GM18505 (cell line): ENCODE data around the gene ARAP1.

ENCODE experiments used
- ATAC-seq: cut with Tn5 transposase; IDR thresholded peaks from one replicate; pipeline ENCODE4 v1.9.1; 2021; ENCODE audit not compliant: unreplicated experiment
- POLR2A ChIP-seq: IDR thresholded peaks from 4 replicates; pipeline ENCODE4 v1.6.1; 2011; ENCODE audit warnings: borderline replicate concordance; ENCODE audit not compliant: insufficient read depth, insufficient read length; ENCODE audit errors: extremely low read depth

The ARAP1 gene

GRCh38 chr11:72739240-72740059 is 12.8 kb downstream of the ARAP1 start:
- TF ChIP-seq POLR2A: no peak
- no peak for ATAC-seq

- peak; percentile 86 for TF ChIP-seq POLR2A
- ATAC-seq: no peak
Observed at GRCh38 chr11:72738199-72739141, 13.7 kb downstream of the ARAP1 start.

DNA sequence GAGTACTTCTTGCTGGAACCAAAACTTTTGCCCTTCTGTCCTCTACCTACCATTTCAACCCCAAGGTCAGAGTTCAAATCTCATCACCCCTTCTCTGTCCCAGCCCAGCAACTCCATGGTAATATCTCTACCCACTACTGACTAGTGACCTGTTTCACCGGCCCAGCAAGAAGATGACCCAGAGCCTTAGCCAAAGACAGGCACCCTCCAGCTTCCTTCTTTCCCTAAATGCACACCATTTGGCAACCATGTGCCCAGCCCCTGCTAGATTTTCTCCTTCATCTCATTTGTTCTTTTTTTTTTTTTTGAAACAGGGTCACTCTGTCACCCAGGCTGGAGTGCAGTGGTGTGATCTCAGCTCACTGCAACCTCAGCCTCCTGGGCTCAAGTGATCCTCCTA is 14.9 kb downstream of the ARAP1 start:
- ATAC-seq: no peak
- TF ChIP-seq POLR2A: no peak

GRCh38 chr11:72736452-72737069 is 15.6 kb downstream of the ARAP1 start:
- no peak for TF ChIP-seq POLR2A
- ATAC-seq: no peak

GRCh38 chr11:72735495-72736027 is 16.6 kb downstream of the ARAP1 start:
- no peak for ATAC-seq
- TF ChIP-seq POLR2A: no peak

- no peak for ATAC-seq
Observed at GRCh38 chr11:72732329-72732728, 19.9 kb downstream of the ARAP1 start.

DNA sequence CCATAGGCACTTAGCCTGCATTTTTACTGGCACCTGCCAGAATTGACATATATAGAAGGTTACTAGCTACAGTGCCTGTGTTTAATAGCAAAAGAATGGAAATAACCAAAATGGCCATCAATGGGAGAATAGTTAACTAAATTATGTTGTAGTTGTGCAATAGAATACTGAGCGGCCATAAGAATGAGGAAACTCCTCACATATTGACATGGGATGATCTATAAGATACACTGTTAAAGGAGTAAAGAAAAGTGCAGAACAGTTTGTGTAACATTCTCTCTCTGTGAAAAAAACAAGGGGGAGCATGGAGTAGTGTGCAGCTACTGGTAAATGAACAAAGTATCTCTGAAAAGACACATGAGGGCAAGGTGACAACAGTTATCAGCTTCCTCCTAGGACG is 21.5 kb downstream of the ARAP1 start:
- no peak for TF ChIP-seq POLR2A
- ATAC-seq: no peak

More at GRCh38 chr11:72732329-72732728, 19.9 kb downstream of the ARAP1 start:
- TF ChIP-seq POLR2A: no peak

DNA sequence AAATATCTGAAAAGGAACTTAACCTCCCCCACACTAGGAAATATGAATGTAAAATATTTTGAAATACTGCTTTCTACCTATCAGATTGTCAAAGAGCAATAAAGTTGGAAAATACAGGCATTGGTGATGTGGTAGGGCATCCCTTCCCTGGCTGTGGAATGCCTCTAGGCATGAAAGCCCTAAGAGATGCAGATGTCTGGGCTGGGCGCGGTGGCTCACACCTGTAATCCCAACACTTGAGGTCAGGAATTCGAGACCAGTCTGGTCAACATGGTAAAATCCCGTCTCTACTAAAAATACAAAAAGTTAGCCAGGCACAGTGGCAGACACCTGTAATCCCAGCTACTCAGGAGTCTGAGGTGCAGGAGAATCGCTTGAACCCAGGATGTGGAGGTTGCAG is 22.0 kb downstream of the ARAP1 start:
- TF ChIP-seq POLR2A: no peak
- ATAC-seq: no peak

GRCh38 chr11:72727521-72727920 is 24.7 kb downstream of the ARAP1 start:
- no peak for ATAC-seq
- no peak for TF ChIP-seq POLR2A

DNA sequence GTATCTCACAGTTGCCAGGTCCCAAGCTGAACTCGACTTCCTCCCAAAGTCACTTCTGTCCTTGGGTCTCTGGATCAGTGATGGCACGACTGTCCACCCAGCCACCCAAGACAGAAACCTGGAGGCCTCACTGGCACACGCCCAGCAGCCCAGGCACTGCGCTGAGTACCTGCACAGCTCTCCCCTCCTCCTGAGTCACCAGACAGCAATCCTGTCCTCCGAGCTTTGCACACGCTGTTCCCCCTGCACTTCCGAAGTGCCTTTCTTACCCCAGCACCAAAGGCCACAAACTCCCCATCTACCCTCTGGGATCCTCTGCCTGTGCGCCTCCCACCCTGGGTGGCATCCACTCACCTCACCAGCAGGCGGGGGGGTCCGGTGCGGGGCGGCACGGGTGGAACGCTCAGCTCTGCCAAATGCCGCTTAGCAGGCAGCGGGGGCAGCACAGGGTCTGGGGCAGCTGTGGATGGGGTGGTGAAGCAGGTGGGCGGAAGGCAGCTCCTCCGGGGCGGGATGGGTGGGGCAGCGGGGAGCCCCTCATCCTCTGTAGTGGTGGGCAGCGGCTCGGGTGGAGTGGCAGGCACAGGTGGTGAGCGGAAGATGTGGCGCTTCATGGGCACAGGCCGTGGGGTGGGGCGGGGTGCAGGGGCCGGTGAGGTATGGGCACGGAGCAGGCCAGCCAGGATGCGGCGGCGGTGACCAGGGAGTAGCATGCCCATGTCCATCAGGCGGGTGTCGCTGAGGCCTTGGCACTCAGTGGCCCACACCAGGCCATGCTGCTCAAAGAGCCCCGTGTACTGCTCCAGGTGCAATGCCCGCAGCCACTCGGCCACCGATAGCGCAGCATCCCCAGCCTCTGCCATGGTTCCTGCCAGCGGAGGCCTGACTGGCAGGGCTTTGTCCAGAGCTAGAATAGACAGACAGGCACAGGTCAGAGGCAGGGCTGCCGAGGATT is 25.7 kb downstream of the ARAP1 start:
- TF ChIP-seq POLR2A: no peak

GRCh38 chr11:72725724-72726028 is 26.5 kb downstream of the ARAP1 start:
- TF ChIP-seq POLR2A: no peak
- no peak for ATAC-seq

More for the DNA sequence above, 25.7 kb downstream of the ARAP1 start:
- no peak for ATAC-seq
